UCSD-AML1 (cell line): ENCODE results near the gene PRKCB.

Source experiments
- DNase-seq: peaks from one replicate; lab custom pipeline; 2025; ENCODE audit not compliant: unreplicated experiment; lab: John Stamatoyannopoulos, UW

Gene PRKCB

GRCh38 chr16:24119807-24120206 is 284.0 kb downstream of the PRKCB start:
- DNase-seq, result no peak

GRCh38 chr16:24123275-24123674 is 287.5 kb downstream of the PRKCB start:
- DNase-seq, result no peak

GRCh38 chr16:24124291-24124690 is 288.5 kb downstream of the PRKCB start:
- DNase-seq, result no peak

GRCh38 chr16:24125214-24125613 is 289.4 kb downstream of the PRKCB start:
- DNase-seq, result no peak

- DNase-seq, result no peak
Observed at GRCh38 chr16:24129412-24129918, 293.7 kb downstream of the PRKCB start.

- DNase-seq, result no peak
Observed at GRCh38 chr16:24130494-24131085, 294.8 kb downstream of the PRKCB start.

GRCh38 chr16:24131294-24131693 is 295.5 kb downstream of the PRKCB start:
- no peak for DNase-seq

GRCh38 chr16:24132048-24132796 is 296.4 kb downstream of the PRKCB start:
- DNase-seq, result no peak

- no peak for DNase-seq
Observed at GRCh38 chr16:24132797-24133155, 297.0 kb downstream of the PRKCB start.

- no peak for DNase-seq
Observed at GRCh38 chr16:24135624-24136565, 300.1 kb downstream of the PRKCB start.

GRCh38 chr16:24138024-24138423 is 302.2 kb downstream of the PRKCB start:
- no peak for DNase-seq

- no peak for DNase-seq
Observed at GRCh38 chr16:24138575-24138974, 302.8 kb downstream of the PRKCB start.

- DNase-seq, result no peak
Observed at GRCh38 chr16:24139282-24139681, 303.5 kb downstream of the PRKCB start.

GRCh38 chr16:24140730-24141129 is 304.9 kb downstream of the PRKCB start:
- DNase-seq, result no peak

GRCh38 chr16:24141466-24141865 is 305.7 kb downstream of the PRKCB start:
- no peak for DNase-seq

- DNase-seq, result no peak
Observed at GRCh38 chr16:24141917-24142316, 306.1 kb downstream of the PRKCB start.

GRCh38 chr16:24145927-24146326 is 310.1 kb downstream of the PRKCB start:
- no peak for DNase-seq

- no peak for DNase-seq
Observed at GRCh38 chr16:24146518-24146917, 310.7 kb downstream of the PRKCB start.

GRCh38 chr16:24149102-24149501 is 313.3 kb downstream of the PRKCB start:
- no peak for DNase-seq

GRCh38 chr16:24150282-24150681 is 314.5 kb downstream of the PRKCB start:
- DNase-seq, result no peak

- DNase-seq, result no peak
Observed at GRCh38 chr16:24151482-24151939, 315.7 kb downstream of the PRKCB start.
